OCI-LY7 (cell line): ENCODE data around the gene ANKRD44. TPM values are rescaled to one million over a fixed set of nuclear protein-coding genes. Genes with fewer than 3 reads are reported as not detected.

Experiments
- BruUV-seq: library from RNA; stranded (reverse); fragments of 400-500 nt; replicated peaks from 2 replicates; lab custom pipeline; 2021; lab: Mats Ljungman, UMichigan
- CTCF ChIA-PET: fragments of 300-600 bp; sonication (Branson Sonifier 250); formaldehyde crosslinking; loops from one replicate; lab custom pipeline; 2022; ENCODE audit warnings: antibody characterized with exemption; ENCODE audit not compliant: unreplicated experiment; lab: Charles Lee
- POLR2A ChIA-PET: fragments of 300-600 bp; sonication (Branson Sonifier 250); formaldehyde crosslinking; loops from one replicate; lab custom pipeline; 2022; ENCODE audit warnings: antibody characterized with exemption; lab: Charles Lee
- DNase-seq: peaks from one replicate; pipeline ENCODE4 v3.0.0-alpha.2; 2015; ENCODE audit warnings: low spot score
- H2AFZ ChIP-seq: fragments of 200-600 bp; sonication (generic), shearing (Covaris generic); 2 replicates; pipeline ENCODE4 v1.6.1; 2014; ENCODE audit warnings: mild to moderate bottlenecking, antibody characterized with exemption, low read length, moderate library complexity
- H3K27ac ChIP-seq: fragments of 200-600 bp; sonication (generic); 2 replicates; pipeline ENCODE4 v1.5.1; 2014; ENCODE audit warnings: mixed run types, low read depth, mild to moderate bottlenecking, moderate library complexity, low read length, inconsistent platforms; ENCODE audit not compliant: poor library complexity, severe bottlenecking
- H3K36me3 ChIP-seq: fragments of 200-600 bp; sonication (generic); 2 replicates; pipeline ENCODE4 v1.6.1; 2014; ENCODE audit warnings: mild to moderate bottlenecking, antibody characterized with exemption, low read length, moderate library complexity, mixed read lengths; ENCODE audit not compliant: insufficient read depth
- H3K4me1 ChIP-seq: fragments of 200-600 bp; sonication (generic); 2 replicates; pipeline ENCODE4 v1.5.1; 2014; ENCODE audit warnings: mild to moderate bottlenecking, low read length; ENCODE audit not compliant: insufficient read depth, poor library complexity, severe bottlenecking
- H3K4me2 ChIP-seq: fragments of 200-600 bp; sonication (generic); 2 replicates; pipeline ENCODE4 v1.6.1; 2014; ENCODE audit warnings: mild to moderate bottlenecking, low read length
- H3K4me3 ChIP-seq: fragments of 200-600 bp; sonication (generic); 2 replicates; pipeline ENCODE4 v1.5.1; 2014; ENCODE audit warnings: mild to moderate bottlenecking, low read depth, low read length; ENCODE audit not compliant: poor library complexity, severe bottlenecking
- H3K79me2 ChIP-seq: fragments of 200-600 bp; sonication (generic); 2 replicates; pipeline ENCODE4 v1.6.1; 2016; ENCODE audit warnings: low read depth, mild to moderate bottlenecking, low read length, moderate library complexity, mixed read lengths; ENCODE audit not compliant: insufficient read depth
- H3K9me2 ChIP-seq: fragments of 200-600 bp; sonication (generic); 2 replicates; pipeline ENCODE4 v1.6.1; 2016; ENCODE audit warnings: mild to moderate bottlenecking, low read length, mixed read lengths; ENCODE audit not compliant: insufficient read depth
- H3K9me3 ChIP-seq: fragments of 200-600 bp; sonication (generic); 2 replicates; pipeline ENCODE4 v1.6.1; 2014; ENCODE audit warnings: mild to moderate bottlenecking, mixed run types, low read length, mixed read lengths
- H4K20me1 ChIP-seq: fragments of 200-600 bp; sonication (generic); 2 replicates; pipeline ENCODE4 v1.6.1; 2014; ENCODE audit warnings: mild to moderate bottlenecking, antibody characterized with exemption, low read length, moderate library complexity, mixed read lengths; ENCODE audit not compliant: insufficient read depth
- EZH2phosphoT487 ChIP-seq: fragments of 200-600 bp; sonication (generic); IDR thresholded peaks from 2 replicates; pipeline ENCODE4 v1.6.1; 2018; ENCODE audit warnings: low read depth, borderline replicate concordance, mild to moderate bottlenecking, mixed run types, antibody characterized with exemption, low read length, moderate library complexity, mixed read lengths
- intact Hi-C: fragments of 100-400 bp; cut with micrococcal nuclease; formaldehyde crosslinking; loops from one replicate; pipeline ENCODE4 v1.10.0; 2022; ENCODE audit not compliant: unreplicated experiment
- total RNA-seq, 2 experiments: library from RNA; depleted of rRNA in 1 of 2; stranded (reverse); fragments of >200 nt in 1 of 2; shearing (Covaris generic) in 1 of 2; gene quantifications; 2 replicates each; pipeline ENCODE4 v1.2.3, GENCODE V29; 2014 to 2022
- TF ChIP-seq, protein P1 (sequence below): fragments of 200-600 bp; sonication (generic); conservative IDR thresholded peaks from 2 replicates; pipeline ENCODE4 v1.5.1; 2014; ENCODE audit warnings: mild to moderate bottlenecking, antibody characterized with exemption, low read length, moderate library complexity, mixed read lengths

Gene ANKRD44
- total RNA-seq, 2 experiments from 2014 or later: 69.4 to 73.7 TPM

- H3K27ac ChIP-seq: no peak overlapping the region
These were observed 187.8 kb downstream of the ANKRD44 start for GRCh38 chr2:197122821-197123220.

GRCh38 chr2:197121756-197122385, 188.7 kb downstream of the ANKRD44 start:
- no peak overlapping the region for H3K27ac ChIP-seq
- CTCF ChIA-PET: no interaction called here
- intact Hi-C loops: no loop called here

More at GRCh38 chr2:197122821-197123220, 187.8 kb downstream of the ANKRD44 start:
- Histone ChIP-seq H4K20me1 (no peaks in the 10 kb centered on the region), H3K4me2 (no peak overlapping the region), H3K4me3 (no peak overlapping the region), H3K36me3 (peaks cover 53% of the 10 kb centered on the region), H2AFZ (no peak overlapping the region), H3K9me3 (peaks cover 2% of the 10 kb centered on the region; the same call in 1 of the 2 replicates), H3K79me2 (no peaks in the 10 kb centered on the region; the same call in 1 of the 2 replicates), H3K9me2 (no peaks in the 10 kb centered on the region), H3K4me1 (peaks cover 4% of the 10 kb centered on the region)
- ChIA-PET CTCF (interaction anchor here (1.3 kb wide), 1 partner anchor 9 kb away, joined by 7 read pairs; no protein-coding TSS in a partner anchor), POLR2A (interaction anchor here (0.6 to 1.0 kb wide), 5 partner anchors 9 to 981 kb away, joined by 3 read pairs; no protein-coding TSS in a partner anchor)
- TF ChIP-seq, protein P1, sequence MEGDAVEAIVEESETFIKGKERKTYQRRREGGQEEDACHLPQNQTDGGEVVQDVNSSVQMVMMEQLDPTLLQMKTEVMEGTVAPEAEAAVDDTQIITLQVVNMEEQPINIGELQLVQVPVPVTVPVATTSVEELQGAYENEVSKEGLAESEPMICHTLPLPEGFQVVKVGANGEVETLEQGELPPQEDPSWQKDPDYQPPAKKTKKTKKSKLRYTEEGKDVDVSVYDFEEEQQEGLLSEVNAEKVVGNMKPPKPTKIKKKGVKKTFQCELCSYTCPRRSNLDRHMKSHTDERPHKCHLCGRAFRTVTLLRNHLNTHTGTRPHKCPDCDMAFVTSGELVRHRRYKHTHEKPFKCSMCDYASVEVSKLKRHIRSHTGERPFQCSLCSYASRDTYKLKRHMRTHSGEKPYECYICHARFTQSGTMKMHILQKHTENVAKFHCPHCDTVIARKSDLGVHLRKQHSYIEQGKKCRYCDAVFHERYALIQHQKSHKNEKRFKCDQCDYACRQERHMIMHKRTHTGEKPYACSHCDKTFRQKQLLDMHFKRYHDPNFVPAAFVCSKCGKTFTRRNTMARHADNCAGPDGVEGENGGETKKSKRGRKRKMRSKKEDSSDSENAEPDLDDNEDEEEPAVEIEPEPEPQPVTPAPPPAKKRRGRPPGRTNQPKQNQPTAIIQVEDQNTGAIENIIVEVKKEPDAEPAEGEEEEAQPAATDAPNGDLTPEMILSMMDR: no peak
- TF ChIP-seq EZH2phosphoT487: no peak
- no peak for DNase-seq
- BruUV-seq: no TSS peak
- intact Hi-C loops: no loop called here

More at GRCh38 chr2:197121756-197122385, 188.7 kb downstream of the ANKRD44 start:
- DNase-seq: no peak
- no peaks in the 10 kb centered on the region for H3K79me2 ChIP-seq
- H4K20me1 ChIP-seq: no peaks in the 10 kb centered on the region
- POLR2A ChIA-PET: interaction anchor here (0.5 to 1.0 kb wide), 2 partner anchors 37 to 415 kb away, joined by 3 to 7 read pairs; no protein-coding TSS in a partner anchor
- H2AFZ ChIP-seq: no peak overlapping the region
- BruUV-seq: no TSS peak
- no peak overlapping the region for H3K4me3 ChIP-seq
- no peak overlapping the region for H3K4me2 ChIP-seq
- no peak for TF ChIP-seq EZH2phosphoT487
- TF ChIP-seq, protein P1: no peak
- H3K9me3 ChIP-seq: no peaks in the 10 kb centered on the region
- H3K36me3 ChIP-seq: peaks cover 55% of the 10 kb centered on the region
- no peaks in the 10 kb centered on the region for H3K4me1 ChIP-seq
- H3K9me2 ChIP-seq: no peaks in the 10 kb centered on the region
